NCI-H526 treated with DMSO at 0.1 percent for 48 hours (cell line): ENCODE data around the gene ZC3HAV1.

Experiments used
- DNase-seq: peaks from one replicate; lab custom pipeline; 2025; lab: John Stamatoyannopoulos, UW

ZC3HAV1 gene

GRCh38 chr7:139018910-139019309 is 90.6 kb downstream of the ZC3HAV1 start:
- DNase-seq: no peak

DNA sequence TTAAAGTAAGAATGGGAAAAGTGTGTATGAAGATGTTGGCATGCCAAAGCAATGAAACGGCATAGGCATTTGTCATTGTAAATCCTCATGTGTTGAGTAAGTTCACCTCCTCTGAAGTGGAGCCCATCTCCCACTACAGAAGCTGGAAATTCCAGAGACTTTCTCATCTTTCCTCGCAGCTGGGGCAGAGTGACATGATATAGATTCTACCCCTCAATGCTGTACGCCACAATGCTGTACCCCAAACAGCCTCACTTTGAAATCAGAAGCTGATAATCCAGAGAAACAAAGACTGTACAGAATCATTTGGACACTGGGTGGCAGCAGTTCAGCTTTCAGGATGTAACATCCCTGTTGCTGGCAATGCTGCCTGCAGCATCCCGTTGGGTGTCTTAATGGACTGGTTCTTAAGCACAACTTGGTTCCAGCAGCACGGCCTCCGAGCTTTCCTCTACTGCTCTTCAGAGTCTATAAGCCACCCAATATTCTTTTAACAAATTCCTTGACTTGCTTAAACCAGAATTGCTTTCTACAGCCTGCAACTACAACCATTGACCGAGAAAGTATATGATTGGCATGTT is 92.5 kb downstream of the ZC3HAV1 start:
- DNase-seq: peak; percentile 75

DNA sequence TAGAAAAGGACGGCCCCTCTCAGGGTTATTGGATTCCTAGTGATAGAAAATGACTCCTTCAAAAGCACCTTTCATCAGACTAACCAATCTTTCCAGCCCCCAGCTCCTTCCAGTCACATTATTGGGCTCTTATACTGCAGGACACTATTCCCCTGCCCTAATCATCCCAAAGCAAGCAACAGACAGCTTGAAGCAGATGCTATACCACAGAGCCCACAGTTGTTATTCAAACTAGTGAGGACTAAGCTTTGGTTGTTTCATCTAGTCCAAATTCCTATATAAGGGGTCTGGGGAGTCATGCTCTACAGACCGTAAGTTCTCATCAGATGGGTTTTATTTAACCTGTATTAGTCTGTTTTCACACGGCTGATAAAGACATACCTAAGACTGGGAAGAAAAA is 98.1 kb downstream of the ZC3HAV1 start:
- DNase-seq: no peak

DNA sequence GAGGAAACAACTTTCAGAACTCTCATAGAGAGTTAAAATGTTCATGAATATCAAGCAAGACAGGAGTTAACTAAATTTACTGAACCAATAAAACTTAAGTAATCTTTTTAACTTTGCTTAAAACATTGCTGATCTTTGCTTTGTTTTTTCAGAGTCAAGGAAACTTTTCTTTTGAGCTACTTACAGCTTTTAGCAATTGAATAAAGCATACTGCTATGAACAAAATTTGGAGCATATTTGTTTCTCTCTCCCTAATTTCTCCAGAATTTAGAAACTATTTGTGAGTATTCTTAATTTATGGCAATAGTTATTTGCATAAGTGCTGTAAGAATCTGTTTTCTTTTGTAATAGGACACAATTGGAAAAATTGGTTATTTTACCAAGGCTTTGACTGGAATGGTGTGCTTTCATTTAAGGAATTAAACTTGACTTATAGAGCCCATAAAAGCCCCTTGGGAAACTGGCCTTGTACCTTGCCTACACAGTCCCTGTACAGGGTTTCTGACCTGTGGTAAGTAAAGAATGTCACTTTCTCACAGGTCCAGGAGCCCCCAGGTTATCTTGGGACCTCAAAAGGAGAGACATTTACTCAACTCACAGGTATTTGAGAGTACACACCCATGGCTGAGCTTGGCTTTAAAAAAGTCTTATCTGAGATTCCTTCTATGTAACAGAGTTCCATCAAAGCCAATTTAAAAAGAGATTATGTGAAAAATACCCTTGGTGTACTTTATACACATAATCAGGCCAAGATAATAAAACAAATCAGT is 105.0 kb downstream of the ZC3HAV1 start:
- DNase-seq: peak; percentile 4

- no peak for DNase-seq
Measured at GRCh38 chr7:138999414-138999813, 110.1 kb downstream of the ZC3HAV1 start.
